Loucy (cell line): ENCODE measurements around the gene PHACTR1.

ENCODE experiments used
- CTCF ChIP-seq: fragments of 200-600 bp; sonication (generic); conservative IDR thresholded peaks from 2 replicates; pipeline ENCODE4 v1.5.1; 2014; ENCODE audit warnings: mild to moderate bottlenecking, antibody characterized with exemption, low read length
- EZH2phosphoT487 ChIP-seq: fragments of 200-600 bp; IDR thresholded peaks from 2 replicates; pipeline ENCODE4 v1.6.1; 2018; ENCODE audit warnings: antibody characterized with exemption, mild to moderate bottlenecking, moderate library complexity, borderline replicate concordance

DNA sequence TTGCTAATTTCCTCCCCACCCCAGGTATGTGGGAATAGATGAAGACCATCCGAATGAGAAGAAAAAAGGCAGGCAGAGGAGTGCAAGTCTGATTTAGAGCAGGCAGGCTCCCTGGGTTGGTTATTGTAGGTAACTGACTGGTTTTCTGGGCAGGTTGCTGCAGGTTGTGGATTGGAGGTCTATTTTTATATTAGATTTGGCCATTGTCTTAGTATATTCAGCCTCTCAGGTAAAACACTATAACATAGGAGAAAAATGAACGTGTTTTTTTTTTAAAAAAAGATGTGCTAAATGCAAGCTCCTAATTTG, 612.3 kb downstream of the PHACTR1 start:
- TF ChIP-seq CTCF: no peak
- no peak for TF ChIP-seq EZH2phosphoT487
